CD4-positive, alpha-beta memory T cell (primary cell): ENCODE data around the gene DNAH3. TPM values are rescaled to one million over a fixed set of nuclear protein-coding genes. Genes with fewer than 3 reads are reported as not detected.
A peak's percentile ranks its signal among the peaks of the same experiment; 100 is the strongest.

Experiments
- CTCF ChIA-PET: fragments of 350-600 bp; sonication (Branson Sonifier 250); formaldehyde crosslinking; loops from one replicate; lab custom pipeline; 2021; ENCODE audit warnings: inconsistent platforms; ENCODE audit not compliant: partially characterized antibody; lab: Charles Lee
- POLR2A ChIA-PET: fragments of 350-600 bp; sonication (Branson Sonifier 250); formaldehyde crosslinking; loops from one replicate; lab custom pipeline; 2021; ENCODE audit not compliant: partially characterized antibody; lab: Charles Lee
- DNase-seq, 5 donors: peaks; one replicate each; pipeline versions ENCODE4 v3.0.0 to v3.0.0-alpha.2; 2020 to 2022; ENCODE audit warnings: mixed read lengths in 1 of 5
- H3K27ac ChIP-seq: one replicate; pipeline ENCODE4 v1.7.0; 2013; ENCODE audit warnings: low read depth, low read length
- H3K27me3 ChIP-seq: 2 replicates; pipeline ENCODE4 v1.7.0; 2013; ENCODE audit warnings: mild to moderate bottlenecking, low read length, moderate library complexity; ENCODE audit not compliant: insufficient read depth
- H3K36me3 ChIP-seq: 2 replicates; pipeline ENCODE4 v1.7.0; 2013; ENCODE audit warnings: mild to moderate bottlenecking, low read length, moderate library complexity; ENCODE audit not compliant: insufficient read depth
- H3K4me1 ChIP-seq: 2 replicates; pipeline ENCODE4 v1.7.0; 2013; ENCODE audit warnings: mild to moderate bottlenecking, low read length, moderate library complexity; ENCODE audit not compliant: insufficient read depth
- H3K4me3 ChIP-seq, 2 donors: one replicate each; pipeline ENCODE4 v1.7.0; 2013; ENCODE audit warnings: low read length in 2 of 2, mild to moderate bottlenecking in 1 of 2
- H3K9me3 ChIP-seq, 2 donors: one replicate each; pipeline ENCODE4 v1.7.0; 2013; ENCODE audit warnings: low read length in 2 of 2, control low read depth in 1 of 2; ENCODE audit not compliant: control insufficient read depth in 1 of 2
- H3K27ac Mint-ChIP-seq, 7 donors: one replicate each; pipeline ENCODE4 v1.8.0; 2020 to 2021; ENCODE audit warnings: mixed read lengths in 7 of 7, mild to moderate bottlenecking in 6 of 7, inconsistent platforms in 3 of 7, moderate library complexity in 3 of 7
- H3K27me3 Mint-ChIP-seq, 2 donors: one replicate each; pipeline ENCODE4 v1.8.0; 2020 to 2021; ENCODE audit warnings: mixed read lengths in 2 of 2
- H3K36me3 Mint-ChIP-seq, 2 donors: one replicate each; pipeline ENCODE4 v1.8.0; 2020 to 2021; ENCODE audit warnings: mixed read lengths in 2 of 2, inconsistent platforms in 1 of 2, mild to moderate bottlenecking in 1 of 2
- H3K4me1 Mint-ChIP-seq, 4 donors: one replicate each; pipeline ENCODE4 v1.8.0; 2020 to 2021; ENCODE audit warnings: mixed read lengths in 4 of 4, mild to moderate bottlenecking in 1 of 4
- H3K4me3 Mint-ChIP-seq, 8 donors: one replicate each; pipeline ENCODE4 v1.8.0; 2020 to 2021; ENCODE audit warnings: mixed read lengths in 8 of 8, mild to moderate bottlenecking in 7 of 8, moderate library complexity in 6 of 8, inconsistent platforms in 3 of 8
- H3K9me3 Mint-ChIP-seq, 8 donors: one replicate each; pipeline ENCODE4 v1.8.0; 2020 to 2021; ENCODE audit warnings: mixed read lengths in 8 of 8, mild to moderate bottlenecking in 5 of 8, inconsistent platforms in 3 of 8, moderate library complexity in 1 of 8
- intact Hi-C: fragments of 100-400 bp; cut with micrococcal nuclease; formaldehyde crosslinking; loops from one replicate; pipeline ENCODE4 v1.15.1; 2023
- polyA plus RNA-seq, 2 donors: library from polyadenylated mRNA; unstranded; fragments of 300-500 nt; fragmentation: Illumina TruSeq; gene quantifications; one replicate each; pipeline ENCODE4 v1.2.3, GENCODE V29; 2021
- total RNA-seq, 2 experiments: library from RNA; stranded (reverse); gene quantifications; one replicate each; pipeline ENCODE4 v1.2.3, GENCODE V29; 2021

Gene DNAH3
- total and polyA plus RNA-seq, 4 experiments from 2014 or later: not detected

GRCh38 chr16:20906341-20907255 is 244.0 kb downstream of the DNAH3 start:
- H3K36me3 Mint-ChIP-seq: peaks cover under 1 to 4% of the 10 kb centered on the region in 2 donors
- Histone ChIP-seq H3K4me3 (no peak overlapping the region), H3K4me1 (peaks cover 37% of the 10 kb centered on the region), H3K9me3 (no peaks in the 10 kb centered on the region), H3K36me3 (no peaks in the 10 kb centered on the region), H3K27me3 (no peaks in the 10 kb centered on the region), H3K27ac (no peak overlapping the region)
- H3K9me3 Mint-ChIP-seq: peaks cover 0 to 3% (median 0%) of the 10 kb centered on the region in 8 donors
- no peak for DNase-seq
- peak overlapping the region in 1 of 7 donors; percentile 48 for H3K27ac Mint-ChIP-seq
- intact Hi-C loops: loop anchor here (10.0 kb wide), 1 partner anchor 102 kb away; the partner anchor contains the start of genes ERI2 and REXO5
- ChIA-PET POLR2A (no interaction called here), CTCF (interaction anchor here (1.2 kb wide), 1 partner anchor 56 kb away, joined by 3 read pairs; no protein-coding TSS in a partner anchor)
- no peaks in the 10 kb centered on the region for H3K27me3 Mint-ChIP-seq
- peaks cover 30 to 49% (median 42%) of the 10 kb centered on the region in 4 donors for H3K4me1 Mint-ChIP-seq
- H3K4me3 Mint-ChIP-seq: no peak overlapping the region

GRCh38 chr16:20905576-20905975 is 245.1 kb downstream of the DNAH3 start:
- intact Hi-C loops: loop anchor here (10.0 kb wide), 1 partner anchor 101 kb away; the partner anchor contains the start of genes ERI2 and REXO5
- Histone ChIP-seq H3K4me1 (peaks cover 44% of the 10 kb centered on the region), H3K9me3 (no peaks in the 10 kb centered on the region), H3K27ac (no peak overlapping the region), H3K36me3 (no peaks in the 10 kb centered on the region), H3K4me3 (no peak overlapping the region), H3K27me3 (no peaks in the 10 kb centered on the region)
- peak overlapping the region in 1 of 7 donors; percentile 2 for H3K27ac Mint-ChIP-seq
- ChIA-PET CTCF (no interaction called here), POLR2A (interaction anchor here (0.6 kb wide), 1 partner anchor 30 kb away, joined by 4 read pairs; no protein-coding TSS in a partner anchor)
- H3K36me3 Mint-ChIP-seq: peaks cover 4 to 9% of the 10 kb centered on the region in 2 donors
- no peak for DNase-seq
- peaks cover 0 to 3% (median 0%) of the 10 kb centered on the region in 8 donors for H3K9me3 Mint-ChIP-seq
- H3K4me1 Mint-ChIP-seq: peaks cover 34 to 52% (median 46%) of the 10 kb centered on the region in 4 donors
- H3K4me3 Mint-ChIP-seq: no peak overlapping the region
- no peaks in the 10 kb centered on the region for H3K27me3 Mint-ChIP-seq

GRCh38 chr16:20904507-20905081 is 246.1 kb downstream of the DNAH3 start:
- H3K4me1 Mint-ChIP-seq: peaks cover 33 to 61% (median 48%) of the 10 kb centered on the region in 4 donors
- peaks cover 0 to 3% (median 0%) of the 10 kb centered on the region in 8 donors for H3K9me3 Mint-ChIP-seq
- intact Hi-C loops: loop anchor here (5.0 to 10.0 kb wide), 2 partner anchors 100 to 142 kb away; partner anchors contain the start of genes ACSM3, ERI2 and REXO5
- ChIA-PET POLR2A (interaction anchor here (1.1 to 2.0 kb wide), 2 partner anchors 30 to 98 kb away, joined by 3 to 8 read pairs; partner anchors contain the start of genes ERI2 and REXO5), CTCF (interaction anchor here (2.0 kb wide), 1 partner anchor 30 kb away, joined by 4 read pairs; no protein-coding TSS in a partner anchor)
- H3K27ac Mint-ChIP-seq: peak overlapping the region; percentile 83 to 99 (median 92)
- peaks cover 4 to 14% of the 10 kb centered on the region in 2 donors for H3K36me3 Mint-ChIP-seq
- peak overlapping the region; percentile 15 to 67 (median 48) for H3K4me3 Mint-ChIP-seq
- Histone ChIP-seq H3K4me1 (peaks cover 46% of the 10 kb centered on the region), H3K27me3 (no peaks in the 10 kb centered on the region), H3K9me3 (no peaks in the 10 kb centered on the region), H3K36me3 (no peaks in the 10 kb centered on the region), H3K4me3 (no peak overlapping the region), H3K27ac (peak overlapping the region; percentile 22)
- DNase-seq: peak; percentile 48 to 62 (median 55)
- H3K27me3 Mint-ChIP-seq: no peaks in the 10 kb centered on the region

GRCh38 chr16:20903899-20904506 is 246.6 kb downstream of the DNAH3 start:
- Mint-ChIP-seq H3K9me3 (peaks cover 0 to 3% (median 0%) of the 10 kb centered on the region in 8 donors), H3K27me3 (no peaks in the 10 kb centered on the region), H3K27ac (peak overlapping the region; percentile 83 to 99 (median 92)), H3K36me3 (peaks cover 4 to 15% of the 10 kb centered on the region in 2 donors), H3K4me1 (peaks cover 39 to 67% (median 53%) of the 10 kb centered on the region in 4 donors), H3K4me3 (peak overlapping the region; percentile 15 to 67 (median 48))
- POLR2A ChIA-PET: interaction anchor here (1.1 to 2.0 kb wide), 3 partner anchors 29 to 97 kb away, joined by 3 to 8 read pairs (median 3); partner anchors contain the start of genes ERI2 and REXO5
- DNase-seq: no peak
- Histone ChIP-seq H3K4me3 (no peak overlapping the region), H3K9me3 (no peaks in the 10 kb centered on the region), H3K27ac (peak overlapping the region; percentile 26), H3K4me1 (peaks cover 52% of the 10 kb centered on the region), H3K27me3 (no peaks in the 10 kb centered on the region), H3K36me3 (no peaks in the 10 kb centered on the region)
- intact Hi-C loops: loop anchor here (5.0 to 10.0 kb wide), 2 partner anchors 99 to 142 kb away; partner anchors contain the start of genes ACSM3, ERI2 and REXO5
- CTCF ChIA-PET: interaction anchor here (0.9 to 2.0 kb wide), 2 partner anchors 30 to 53 kb away, joined by 3 to 4 read pairs; no protein-coding TSS in a partner anchor

GRCh38 chr16:20903116-20903898 is 247.3 kb downstream of the DNAH3 start:
- ChIA-PET POLR2A (interaction anchor here (0.8 to 2.0 kb wide), 3 partner anchors 28 to 104 kb away, joined by 3 to 8 read pairs (median 3); partner anchors contain the start of genes ERI2 and REXO5), CTCF (interaction anchor here (0.9 to 2.0 kb wide), 3 partner anchors 29 to 53 kb away, joined by 3 to 5 read pairs (median 4); no protein-coding TSS in a partner anchor)
- H3K27me3 ChIP-seq: no peaks in the 10 kb centered on the region
- Mint-ChIP-seq H3K27me3 (no peaks in the 10 kb centered on the region), H3K36me3 (peaks cover 4 to 15% of the 10 kb centered on the region in 2 donors), H3K9me3 (peaks cover 0 to 3% (median 0%) of the 10 kb centered on the region in 8 donors), H3K27ac (peak overlapping the region in 6 of 7 donors; percentile 61 to 99 (median 95)), H3K4me3 (peak overlapping the region in 5 of 8 donors; percentile 6 to 67 (median 59)), H3K4me1 (peaks cover 41 to 74% (median 58%) of the 10 kb centered on the region in 4 donors)
- H3K36me3 ChIP-seq: no peaks in the 10 kb centered on the region
- no peaks in the 10 kb centered on the region for H3K9me3 ChIP-seq
- intact Hi-C loops: loop anchor here (5.0 to 10.0 kb wide), 2 partner anchors 99 to 141 kb away; partner anchors contain the start of genes ACSM3, ERI2 and REXO5
- peaks cover 57% of the 10 kb centered on the region for H3K4me1 ChIP-seq
- no peak for DNase-seq
- H3K4me3 ChIP-seq: no peak overlapping the region
- peak overlapping the region; percentile 26 for H3K27ac ChIP-seq
